ENCODE measurements around the gene SLC37A3. TPM values are rescaled to one million over a fixed set of nuclear protein-coding genes. Genes with fewer than 3 reads are reported as not detected.

SLC37A3 gene
- total and polyA plus RNA-seq, 2 of the 13 experiments (the other 11 are each of a cell fraction or from before 2014, with no cell fraction given): 21.3 to 27.9 TPM

DNA sequence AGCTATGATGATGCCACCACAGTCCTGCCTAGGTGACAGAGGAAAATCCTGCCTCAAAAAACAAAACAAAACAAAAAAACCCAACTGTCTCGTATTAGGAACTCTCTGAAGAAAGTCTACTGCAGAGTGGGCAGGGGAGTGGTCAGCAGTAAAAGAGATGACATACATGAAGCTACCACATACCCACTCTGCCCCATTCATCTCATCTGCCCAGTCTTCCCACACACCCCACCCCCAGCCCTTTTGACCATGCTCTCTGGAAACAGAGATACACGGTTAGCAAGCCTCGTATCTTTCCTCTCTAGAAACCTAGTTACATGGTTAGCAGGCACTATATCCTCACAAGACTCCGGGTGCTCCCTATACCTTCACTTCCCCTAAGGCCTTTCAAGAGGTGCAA, 8.3 kb downstream of the SLC37A3 start:
- in situ Hi-C loops (cut with HindIII; ENCODE audit: extremely low pct_ligation_motif_present, low pct_unique_long_range_greater_than_20kb) (no loop called here), intact Hi-C loops (cut with micrococcal nuclease; ENCODE audit: unreplicated experiment) (no loop called here)
- Histone ChIP-seq H3K79me2 (ENCODE audit: insufficient read depth, low read length) (peaks cover 14% of the 10 kb centered on the region), H4K20me1 (ENCODE audit: insufficient read depth, low read length) (no peaks in the 10 kb centered on the region), H3K4me1 (ENCODE audit: insufficient read depth, low read length) (no peaks in the 10 kb centered on the region), H3K9me3 (ENCODE audit: low read length) (no peaks in the 10 kb centered on the region), H3K9ac (ENCODE audit: insufficient read depth, low read depth, low read length) (no peak overlapping the region), H2AFZ (ENCODE audit: low read length) (no peak overlapping the region), H3K4me2 (ENCODE audit: low read depth, low read length) (no peak overlapping the region), H3K4me3 (replicated peaks in 1 of 3; ENCODE audit: insufficient read depth in 1 of 3, low read depth in 2 of 3, low read length in 3 of 3) (no peak overlapping the region), H3K27me3 (ENCODE audit: control insufficient read depth in 1 of 2, insufficient read depth in 2 of 2, low read length in 2 of 2) (no peaks in the 10 kb centered on the region), H3K27ac (ENCODE audit: extremely low read length, insufficient read depth, low read length) (no peak overlapping the region), H3K36me3 (replicated peaks in 1 of 2; ENCODE audit: control insufficient read depth in 1 of 2, insufficient read depth in 2 of 2, low read length in 2 of 2) (no peaks in the 10 kb centered on the region)
- 89% methylated on average over 4 of the region's 4 CpGs for WGBS (ENCODE audit: low lambda C conversion rate)
- DNase-seq (ENCODE audit: low spot score): no peak
- ChIA-PET CTCF (ENCODE audit: low intra/inter-chr PET ratio, low total read pairs) (no interaction called here), POLR2A (no interaction called here)
- FAIRE-seq: no peak
- TF ChIP-seq ZNF205 (CRISPR knock-in tag; IDR thresholded peaks at IDR 0.05) (no peak), GABPA (IDR thresholded peaks at IDR 0.05; ENCODE audit: low read depth, low read length) (no peak), GABPA (CRISPR knock-in tag; IDR thresholded peaks at IDR 0.05; ENCODE audit: low read depth) (no peak), PPARG (CRISPR knock-in tag; conservative IDR thresholded peaks at IDR 0.05) (no peak), ZFP90 (CRISPR knock-in tag; IDR thresholded peaks at IDR 0.05; ENCODE audit: borderline replicate concordance) (no peak), KLF6 (CRISPR knock-in tag; IDR thresholded peaks at IDR 0.05) (no peak), ZNF782 (CRISPR knock-in tag; IDR thresholded peaks at IDR 0.05; ENCODE audit: borderline replicate concordance) (no peak), ZNF790 (CRISPR knock-in tag; IDR thresholded peaks at IDR 0.05; ENCODE audit: borderline replicate concordance) (no peak), CENPT (CRISPR knock-in tag; IDR thresholded peaks at IDR 0.05; ENCODE audit: low read depth) (no peak), CCAR2 (optimal IDR thresholded peaks at IDR 0.05; ENCODE audit: low read depth, low read length) (no peak), NR2C2 (CRISPR knock-in tag; IDR thresholded peaks at IDR 0.05; ENCODE audit: borderline replicate concordance) (no peak), MTA1 (CRISPR knock-in tag; IDR thresholded peaks at IDR 0.05; ENCODE audit: borderline replicate concordance) (no peak), ZNF34 (CRISPR knock-in tag; IDR thresholded peaks at IDR 0.05; ENCODE audit: borderline replicate concordance) (no peak), ZNF354B (CRISPR knock-in tag; IDR thresholded peaks at IDR 0.05) (no peak), PAWR (CRISPR knock-in tag; IDR thresholded peaks at IDR 0.05; ENCODE audit: borderline replicate concordance) (no peak), ZNF225 (CRISPR knock-in tag; IDR thresholded peaks at IDR 0.05) (no peak), GPN1 (CRISPR knock-in tag; IDR thresholded peaks at IDR 0.05; ENCODE audit: borderline replicate concordance) (no peak), ARID2 (CRISPR knock-in tag; IDR thresholded peaks at IDR 0.05; ENCODE audit: borderline replicate concordance) (no peak)
- TF ChIP-seq, protein P1, sequence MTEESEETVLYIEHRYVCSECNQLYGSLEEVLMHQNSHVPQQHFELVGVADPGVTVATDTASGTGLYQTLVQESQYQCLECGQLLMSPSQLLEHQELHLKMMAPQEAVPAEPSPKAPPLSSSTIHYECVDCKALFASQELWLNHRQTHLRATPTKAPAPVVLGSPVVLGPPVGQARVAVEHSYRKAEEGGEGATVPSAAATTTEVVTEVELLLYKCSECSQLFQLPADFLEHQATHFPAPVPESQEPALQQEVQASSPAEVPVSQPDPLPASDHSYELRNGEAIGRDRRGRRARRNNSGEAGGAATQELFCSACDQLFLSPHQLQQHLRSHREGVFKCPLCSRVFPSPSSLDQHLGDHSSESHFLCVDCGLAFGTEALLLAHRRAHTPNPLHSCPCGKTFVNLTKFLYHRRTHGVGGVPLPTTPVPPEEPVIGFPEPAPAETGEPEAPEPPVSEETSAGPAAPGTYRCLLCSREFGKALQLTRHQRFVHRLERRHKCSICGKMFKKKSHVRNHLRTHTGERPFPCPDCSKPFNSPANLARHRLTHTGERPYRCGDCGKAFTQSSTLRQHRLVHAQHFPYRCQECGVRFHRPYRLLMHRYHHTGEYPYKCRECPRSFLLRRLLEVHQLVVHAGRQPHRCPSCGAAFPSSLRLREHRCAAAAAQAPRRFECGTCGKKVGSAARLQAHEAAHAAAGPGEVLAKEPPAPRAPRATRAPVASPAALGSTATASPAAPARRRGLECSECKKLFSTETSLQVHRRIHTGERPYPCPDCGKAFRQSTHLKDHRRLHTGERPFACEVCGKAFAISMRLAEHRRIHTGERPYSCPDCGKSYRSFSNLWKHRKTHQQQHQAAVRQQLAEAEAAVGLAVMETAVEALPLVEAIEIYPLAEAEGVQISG (CRISPR knock-in tag; IDR thresholded peaks at IDR 0.05): no peak
- ATAC-seq: no peak
- BruUV-seq (replicated peaks): no TSS peak

All from HepG2 (cell line).